Natural killer cell (primary cell): ENCODE data around the gene PAF1. TPM values are rescaled to one million over a fixed set of nuclear protein-coding genes. Genes with fewer than 3 reads are reported as not detected.

Source experiments
- ATAC-seq, 3 donors: fragments of 150-1000 bp in 2 of 3; fragments of 200-7000 bp in 1 of 3; cut with Tn5 transposase; 1 replicate in 1 of 3; 2 replicates in 2 of 3; pipeline ENCODE4 v1.10.0; 2021; ENCODE audit warnings: mild to moderate bottlenecking in 2 of 3, moderate library complexity in 2 of 3
- DNase-seq, 2 donors: peaks; one replicate each; pipeline versions ENCODE4 v3.0.0 to v3.0.0-alpha.2; 2013 to 2021; ENCODE audit warnings: mixed read lengths in 1 of 2
- H3K27ac ChIP-seq: one replicate; pipeline ENCODE4 v1.5.1; 2013; ENCODE audit warnings: mild to moderate bottlenecking, low read length
- H3K27me3 ChIP-seq: one replicate; pipeline ENCODE4 v1.6.1; 2013; ENCODE audit warnings: low read length; ENCODE audit not compliant: control insufficient read depth, insufficient read depth
- H3K36me3 ChIP-seq: one replicate; pipeline ENCODE4 v1.6.1; 2013; ENCODE audit warnings: low read length; ENCODE audit not compliant: control insufficient read depth, insufficient read depth
- H3K4me1 ChIP-seq: one replicate; pipeline ENCODE4 v1.6.1; 2013; ENCODE audit warnings: low read length; ENCODE audit not compliant: control insufficient read depth, insufficient read depth
- H3K4me3 ChIP-seq: one replicate; pipeline ENCODE4 v1.5.1; 2013; ENCODE audit warnings: low read length
- H3K9me3 ChIP-seq: one replicate; pipeline ENCODE4 v1.6.1; 2013; ENCODE audit warnings: low read length; ENCODE audit not compliant: control insufficient read depth, insufficient read depth
- H3K27ac Mint-ChIP-seq, 2 donors: one replicate each; pipeline ENCODE4 v1.8.0; 2022; ENCODE audit warnings: mild to moderate bottlenecking in 2 of 2, mixed read lengths in 2 of 2, moderate library complexity in 1 of 2
- H3K27me3 Mint-ChIP-seq, 2 donors: one replicate each; pipeline ENCODE4 v1.8.0; 2022; ENCODE audit warnings: low read depth in 2 of 2, mixed read lengths in 2 of 2
- H3K36me3 Mint-ChIP-seq: one replicate; pipeline ENCODE4 v1.8.0; 2022; ENCODE audit warnings: mixed read lengths
- H3K4me1 Mint-ChIP-seq, 2 donors: one replicate each; pipeline ENCODE4 v1.8.0; 2022; ENCODE audit warnings: mixed read lengths in 2 of 2
- H3K4me3 Mint-ChIP-seq: one replicate; pipeline ENCODE4 v1.8.0; 2022; ENCODE audit warnings: mild to moderate bottlenecking, moderate library complexity, mixed read lengths
- H3K9me3 Mint-ChIP-seq, 2 donors: one replicate each; pipeline ENCODE4 v1.8.0; 2022; ENCODE audit warnings: mixed read lengths in 2 of 2
- CTCF ChIP-seq: fragments of 200-600 bp; IDR thresholded peaks from one replicate; pipeline ENCODE4 v1.8.0; 2022; ENCODE audit warnings: antibody characterized with exemption
- WGBS: methylation state at CpG from one replicate; pipeline ENCODE4 v1.1.7; 2013; ENCODE audit warnings: missing lambda C conversion rate; ENCODE audit not compliant: insufficient coverage; 5-methylcytosine and 5-hydroxymethylcytosine counted together
- intact Hi-C: fragments of 100-400 bp; cut with micrococcal nuclease; formaldehyde crosslinking; loops from one replicate; pipeline ENCODE4 v1.14.2; 2022
- total RNA-seq, 4 donors: library from RNA; stranded (reverse); fragments of 120-200 nt in 1 of 4; gene quantifications; one replicate each; pipeline versions ENCODE4 v1.2.3 to v1.2.4, GENCODE V29; 2013 to 2022

Gene PAF1
- total RNA-seq, 3 donors from 2014 or later (not counting 1 experiment from before 2014, with no cell fraction given) = 54.3 to 80.9 (median 68.3) TPM

- peak overlapping the region; percentile 97 for H3K4me3 Mint-ChIP-seq
- DNase-seq (peak in 1 of 2 donors; percentile 39), ATAC-seq (no peak)
- H3K4me3 ChIP-seq = peak overlapping the region; percentile 92
- peaks cover 49% of the 10 kb centered on the region for H3K4me1 ChIP-seq
- WGBS = 21% methylated on average over 9 of the region's 9 CpGs
- no peaks in the 10 kb centered on the region for H3K27me3 ChIP-seq
- H3K36me3 Mint-ChIP-seq = peaks cover 7% of the 10 kb centered on the region
- H3K27me3 Mint-ChIP-seq = no peaks in the 10 kb centered on the region
- H3K4me1 Mint-ChIP-seq = peaks cover 58 to 74% of the 10 kb centered on the region in 2 donors
- H3K27ac Mint-ChIP-seq = peak overlapping the region; percentile 96 to 97
- no peaks in the 10 kb centered on the region for H3K9me3 ChIP-seq
- no peak for TF ChIP-seq CTCF
- H3K27ac ChIP-seq = peak overlapping the region; percentile 96
- no peaks in the 10 kb centered on the region for H3K9me3 Mint-ChIP-seq
- intact Hi-C loops = loop anchor here (1.0 to 5.0 kb wide), 3 partner anchors 14 to 286 kb away; partner anchors contain the start of genes EID2B and PAK4
- H3K36me3 ChIP-seq = peaks cover 20% of the 10 kb centered on the region
These were observed 20.4 kb upstream of the PAF1 start for GRCh38 chr19:39411081-39411831.

DNA sequence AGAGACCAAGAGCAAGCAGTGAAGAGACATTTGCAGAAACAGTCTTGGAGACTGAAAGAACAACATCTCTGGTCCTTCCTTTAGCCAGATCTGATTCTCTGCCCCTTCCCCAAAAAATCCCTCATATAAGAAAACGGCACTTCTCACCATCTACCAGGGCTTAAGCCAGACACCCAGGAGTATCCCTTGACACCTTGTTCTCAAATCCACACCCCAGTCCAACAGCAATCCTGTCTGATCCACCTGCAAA is 19.9 kb upstream of the PAF1 start:
- Mint-ChIP-seq H3K4me3 (peak overlapping the region; percentile 97), H3K9me3 (no peaks in the 10 kb centered on the region), H3K36me3 (peaks cover 7% of the 10 kb centered on the region), H3K27me3 (no peaks in the 10 kb centered on the region), H3K27ac (peak overlapping the region; percentile 96 to 97), H3K4me1 (peaks cover 62 to 78% of the 10 kb centered on the region in 2 donors)
- H3K36me3 ChIP-seq = peaks cover 17% of the 10 kb centered on the region
- H3K4me3 ChIP-seq = peak overlapping the region; percentile 92
- no peaks in the 10 kb centered on the region for H3K9me3 ChIP-seq
- H3K27ac ChIP-seq = peak overlapping the region; percentile 96
- DNase-seq = no peak
- intact Hi-C loops = loop anchor here (1.0 to 5.0 kb wide), 3 partner anchors 13 to 286 kb away; partner anchors contain the start of genes EID2B and PAK4
- no peaks in the 10 kb centered on the region for H3K27me3 ChIP-seq
- ATAC-seq = no peak
- no peak for TF ChIP-seq CTCF
- WGBS = 48% methylated on average over 1 of the region's 1 CpG
- peaks cover 54% of the 10 kb centered on the region for H3K4me1 ChIP-seq

- Mint-ChIP-seq H3K27ac (peak overlapping the region; percentile 96 to 97), H3K9me3 (no peaks in the 10 kb centered on the region), H3K4me3 (peak overlapping the region; percentile 97), H3K36me3 (peaks cover 7% of the 10 kb centered on the region), H3K4me1 (peaks cover 62 to 76% of the 10 kb centered on the region in 2 donors), H3K27me3 (no peaks in the 10 kb centered on the region)
- no peaks in the 10 kb centered on the region for H3K27me3 ChIP-seq
- no peak for TF ChIP-seq CTCF
- H3K27ac ChIP-seq = peak overlapping the region; percentile 96
- peaks cover 16% of the 10 kb centered on the region for H3K36me3 ChIP-seq
- H3K4me1 ChIP-seq = peaks cover 59% of the 10 kb centered on the region
- intact Hi-C loops = loop anchor here (2.0 to 5.0 kb wide), 2 partner anchors 122 to 285 kb away; partner anchors contain the start of genes EID2B and PAK4
- ATAC-seq = peak; percentile 32 to 49 (median 34)
- H3K4me3 ChIP-seq = peak overlapping the region; percentile 92
- WGBS = 2% methylated on average over 35 of the region's 35 CpGs
- no peaks in the 10 kb centered on the region for H3K9me3 ChIP-seq
- peak; percentile 38 to 87 for DNase-seq
These were observed 19.3 kb upstream of the PAF1 start for GRCh38 chr19:39410017-39410830.
